ENCODE measurements around the gene LUZP2.

DNA sequence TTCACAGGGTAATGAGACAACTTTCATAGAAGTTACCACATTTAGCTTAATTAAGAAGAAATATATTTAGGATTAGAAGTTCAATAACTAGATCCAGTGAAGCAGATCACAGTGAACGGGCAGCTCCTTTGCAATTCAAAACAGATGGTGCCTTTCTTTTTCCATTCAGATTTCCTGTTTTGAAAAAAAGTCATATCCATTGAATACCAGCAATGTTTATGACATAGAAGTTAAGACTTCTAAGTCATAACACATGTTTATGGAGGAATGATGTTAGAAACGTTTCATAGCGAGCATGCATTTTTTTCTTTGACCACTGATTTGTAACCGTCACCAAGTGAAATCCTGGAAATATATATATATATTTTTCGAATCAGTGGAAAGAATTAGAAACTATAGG lies 24.7 kb downstream of the LUZP2 start:
- TF ChIP-seq, protein P1, sequence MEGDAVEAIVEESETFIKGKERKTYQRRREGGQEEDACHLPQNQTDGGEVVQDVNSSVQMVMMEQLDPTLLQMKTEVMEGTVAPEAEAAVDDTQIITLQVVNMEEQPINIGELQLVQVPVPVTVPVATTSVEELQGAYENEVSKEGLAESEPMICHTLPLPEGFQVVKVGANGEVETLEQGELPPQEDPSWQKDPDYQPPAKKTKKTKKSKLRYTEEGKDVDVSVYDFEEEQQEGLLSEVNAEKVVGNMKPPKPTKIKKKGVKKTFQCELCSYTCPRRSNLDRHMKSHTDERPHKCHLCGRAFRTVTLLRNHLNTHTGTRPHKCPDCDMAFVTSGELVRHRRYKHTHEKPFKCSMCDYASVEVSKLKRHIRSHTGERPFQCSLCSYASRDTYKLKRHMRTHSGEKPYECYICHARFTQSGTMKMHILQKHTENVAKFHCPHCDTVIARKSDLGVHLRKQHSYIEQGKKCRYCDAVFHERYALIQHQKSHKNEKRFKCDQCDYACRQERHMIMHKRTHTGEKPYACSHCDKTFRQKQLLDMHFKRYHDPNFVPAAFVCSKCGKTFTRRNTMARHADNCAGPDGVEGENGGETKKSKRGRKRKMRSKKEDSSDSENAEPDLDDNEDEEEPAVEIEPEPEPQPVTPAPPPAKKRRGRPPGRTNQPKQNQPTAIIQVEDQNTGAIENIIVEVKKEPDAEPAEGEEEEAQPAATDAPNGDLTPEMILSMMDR (conservative IDR thresholded peaks at IDR 0.05; ENCODE audit: low read length): no peak
- TF ChIP-seq EZH2phosphoT487 (IDR thresholded peaks at IDR 0.05; ENCODE audit: borderline replicate concordance, low read depth, low read length): no peak
